GM18867 (cell line): ENCODE data around the gene SYNE3.

Experiments used
- ATAC-seq: cut with Tn5 transposase; IDR thresholded peaks from one replicate; pipeline ENCODE4 v1.9.1; 2021; ENCODE audit warnings: mild to moderate bottlenecking, moderate library complexity; ENCODE audit not compliant: unreplicated experiment

The SYNE3 gene

GRCh38 chr14:95478309-95478708 is 38.1 kb downstream of the SYNE3 start:
- no peak for ATAC-seq

DNA sequence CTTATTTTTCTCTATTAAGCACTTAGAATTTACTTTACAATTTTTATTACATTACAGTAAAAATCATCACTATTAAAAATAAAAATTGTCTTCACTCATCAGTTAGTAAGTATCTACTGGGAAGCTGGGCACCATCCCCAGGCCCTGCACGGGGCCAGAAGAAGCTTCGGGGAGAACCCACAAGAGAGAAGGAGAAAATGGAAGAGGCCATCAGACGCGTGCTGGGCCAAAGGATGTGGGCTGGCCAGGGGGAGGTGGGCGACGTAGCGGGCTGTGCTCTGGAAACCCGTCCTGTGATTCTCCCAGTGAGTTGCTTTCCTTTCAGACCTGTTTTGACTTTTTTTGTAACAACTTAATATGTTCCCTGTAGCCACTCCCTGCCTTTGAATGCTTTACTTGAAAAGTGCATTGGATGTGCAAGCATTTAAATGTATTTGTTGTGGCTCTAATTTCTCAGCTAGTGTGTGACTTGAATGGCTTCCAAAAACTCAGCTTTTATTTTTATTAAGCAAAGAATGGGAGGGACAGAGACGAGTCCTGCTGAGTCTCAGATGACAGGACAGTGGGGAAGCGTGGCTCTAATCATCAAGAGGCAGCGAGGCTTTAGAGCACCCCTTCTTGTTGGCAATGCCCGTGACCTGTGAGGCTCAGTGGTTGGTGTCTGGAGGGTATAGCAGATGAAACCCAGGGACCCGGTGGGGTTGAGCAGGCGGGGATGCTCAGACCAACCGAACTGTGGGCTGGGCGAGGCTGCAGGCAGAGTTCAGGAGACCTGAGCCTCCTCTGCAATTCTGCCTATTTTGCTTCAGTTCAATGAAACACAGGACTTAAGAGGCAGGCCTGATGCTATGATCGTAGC is 38.8 kb downstream of the SYNE3 start:
- ATAC-seq, result no peak

DNA sequence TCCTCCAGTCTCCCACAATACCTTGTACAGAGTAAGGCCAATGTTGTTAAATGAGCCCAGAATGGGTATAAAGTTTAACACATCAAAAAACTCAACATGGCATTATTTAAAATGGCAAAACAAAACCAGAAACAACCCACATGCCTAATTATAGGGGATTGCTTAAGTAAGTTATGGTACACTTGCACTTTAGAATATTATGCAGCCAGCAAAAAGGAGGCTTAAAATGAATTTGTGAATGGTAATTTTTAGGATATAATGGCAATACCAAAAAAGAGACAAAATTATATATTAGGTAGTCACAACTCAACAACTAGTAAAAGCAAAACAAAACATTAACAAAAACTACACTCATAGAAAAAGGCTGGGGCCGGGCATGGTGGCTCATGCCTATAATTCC is 39.7 kb downstream of the SYNE3 start:
- no peak for ATAC-seq

DNA sequence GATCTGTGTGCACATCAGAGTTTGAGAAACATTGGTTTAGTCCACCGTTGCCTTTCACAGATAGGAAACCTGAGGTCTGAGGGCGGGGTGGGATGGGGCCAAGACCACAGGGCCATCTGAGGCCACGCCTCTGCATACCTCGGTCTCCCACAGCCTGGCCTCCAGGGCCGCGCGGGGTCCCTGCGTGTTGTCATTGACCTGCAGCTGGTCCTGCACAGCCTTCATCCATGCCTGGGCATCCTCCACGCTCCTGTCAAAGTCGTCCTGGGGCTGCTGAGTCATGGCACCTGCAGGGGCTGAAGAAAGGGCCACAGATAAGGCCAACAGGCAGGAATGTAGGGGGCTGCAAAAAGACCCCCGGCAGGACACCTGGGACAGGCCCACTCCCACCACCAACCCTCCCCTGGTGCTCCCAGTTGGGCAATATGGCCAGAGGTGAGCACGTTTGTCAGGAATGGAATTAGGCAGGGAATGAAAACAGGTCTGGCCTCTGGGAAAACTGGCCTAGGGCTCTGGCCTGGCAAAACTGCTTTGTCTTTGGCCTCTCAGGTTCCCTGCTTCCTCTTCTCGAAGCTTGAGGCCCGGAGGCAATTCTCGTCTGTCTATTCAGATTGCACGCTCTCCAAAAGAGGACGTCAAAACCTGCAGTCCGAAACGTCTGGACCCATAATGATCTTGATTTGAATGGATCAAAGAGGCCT is 40.8 kb downstream of the SYNE3 start:
- ATAC-seq, result no peak

DNA sequence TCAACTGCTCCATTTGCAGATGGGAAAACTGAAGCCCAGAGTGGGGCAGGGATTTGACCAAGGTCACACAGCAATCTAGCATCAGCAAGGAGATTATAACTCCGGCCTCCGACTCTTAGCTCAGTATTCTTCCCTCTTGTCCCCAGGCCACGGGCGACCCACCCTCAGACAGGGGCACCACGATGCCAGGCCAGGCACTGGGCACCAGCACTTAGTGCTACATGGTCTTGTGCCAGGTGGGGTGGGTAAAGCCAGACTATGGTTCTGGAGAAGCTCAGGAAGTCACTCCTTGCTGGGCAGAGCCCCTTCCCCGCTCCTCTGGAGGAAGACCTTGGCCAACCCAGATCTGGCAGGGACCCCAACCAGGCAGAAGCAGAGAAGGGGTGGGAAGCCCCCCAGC is 41.5 kb downstream of the SYNE3 start:
- no peak for ATAC-seq

- ATAC-seq, result no peak
Measured at GRCh38 chr14:95474486-95474885, 42.0 kb downstream of the SYNE3 start.

DNA sequence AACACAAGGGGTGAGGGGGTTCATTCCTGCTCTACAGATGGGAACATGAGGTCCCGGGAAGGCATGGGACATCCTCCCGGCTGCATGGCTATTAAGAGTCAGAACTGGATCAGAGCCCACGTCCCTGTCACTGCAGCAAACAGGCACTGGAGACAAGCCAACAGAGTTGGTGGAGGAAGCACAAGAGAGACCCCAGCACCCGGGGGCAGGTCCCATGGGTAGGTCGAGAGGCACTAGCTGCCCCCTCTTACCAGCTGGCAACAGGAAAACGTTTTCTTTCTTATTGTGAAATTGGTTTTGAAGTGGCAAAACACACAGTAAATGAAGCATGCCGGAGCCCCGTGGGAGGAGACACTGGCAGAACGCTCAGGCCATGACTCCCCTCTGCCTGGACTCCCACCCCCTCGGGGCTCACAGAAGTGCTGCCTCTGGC is 43.6 kb downstream of the SYNE3 start:
- ATAC-seq, result no peak

- ATAC-seq, result no peak
Measured at GRCh38 chr14:95471476-95471875, 45.0 kb downstream of the SYNE3 start.

DNA sequence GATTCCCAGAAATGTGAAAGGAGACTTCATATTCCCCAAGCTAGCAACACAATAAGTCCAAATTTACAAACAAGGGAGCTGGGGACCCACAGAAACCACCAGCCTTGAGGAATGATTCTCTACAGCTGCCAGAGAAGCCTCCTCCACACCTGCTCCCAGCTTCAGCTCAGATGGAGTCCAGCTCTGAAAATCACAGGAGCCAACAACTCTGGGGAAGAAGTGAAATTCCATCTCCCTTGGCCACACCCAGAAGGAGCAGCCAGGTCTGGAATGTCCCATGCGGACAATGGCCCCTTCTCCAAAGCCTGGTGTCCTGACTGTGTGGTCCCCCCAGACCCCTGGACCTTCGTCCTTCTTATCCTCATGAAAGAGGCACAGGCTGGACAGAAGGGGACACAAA is 45.4 kb downstream of the SYNE3 start:
- ATAC-seq, result no peak

GRCh38 chr14:95469134-95469481 is 47.3 kb downstream of the SYNE3 start:
- no peak for ATAC-seq

- no peak for ATAC-seq
Measured at GRCh38 chr14:95468448-95469133, 47.9 kb downstream of the SYNE3 start.

GRCh38 chr14:95467657-95468056 is 48.8 kb downstream of the SYNE3 start:
- ATAC-seq, result no peak

- no peak for ATAC-seq
Measured at GRCh38 chr14:95467232-95467631, 49.2 kb downstream of the SYNE3 start.
